PC-9 (cell line): Measurements from ENCODE around the gene CACNA1D.

ENCODE experiments used
- EZH2 ChIP-seq: fragments of 200-600 bp; sonication (generic); IDR thresholded peaks from 2 replicates; pipeline ENCODE4 v1.8.0; 2017; ENCODE audit warnings: antibody characterized with exemption, low read depth
- TF ChIP-seq, protein P1 (sequence below): fragments of 200-600 bp; sonication (generic); conservative IDR thresholded peaks from 2 replicates; pipeline ENCODE4 v1.6.1; 2017; ENCODE audit warnings: mixed run types, antibody characterized with exemption, mild to moderate bottlenecking, moderate library complexity

DNA sequence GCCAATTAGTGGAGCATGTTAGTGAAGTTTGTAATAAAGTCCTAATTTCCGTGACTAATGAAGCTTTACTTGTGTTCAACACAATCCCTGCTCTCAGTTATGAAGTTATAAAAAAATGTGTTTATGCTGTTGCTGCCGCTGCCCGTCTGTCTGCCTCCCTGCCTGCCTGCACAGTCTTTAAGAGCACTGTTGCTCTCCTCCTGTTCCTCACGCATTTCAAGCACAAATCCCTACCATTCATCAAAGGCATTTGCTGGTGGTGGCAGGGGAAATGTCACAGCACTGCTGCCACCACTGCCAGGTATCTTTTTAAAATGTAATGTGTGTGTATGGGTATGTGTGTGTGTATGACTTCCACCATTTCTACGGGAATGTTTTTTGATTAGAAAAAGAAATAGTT, 58.8 kb downstream of the CACNA1D start:
- TF ChIP-seq, protein P1, sequence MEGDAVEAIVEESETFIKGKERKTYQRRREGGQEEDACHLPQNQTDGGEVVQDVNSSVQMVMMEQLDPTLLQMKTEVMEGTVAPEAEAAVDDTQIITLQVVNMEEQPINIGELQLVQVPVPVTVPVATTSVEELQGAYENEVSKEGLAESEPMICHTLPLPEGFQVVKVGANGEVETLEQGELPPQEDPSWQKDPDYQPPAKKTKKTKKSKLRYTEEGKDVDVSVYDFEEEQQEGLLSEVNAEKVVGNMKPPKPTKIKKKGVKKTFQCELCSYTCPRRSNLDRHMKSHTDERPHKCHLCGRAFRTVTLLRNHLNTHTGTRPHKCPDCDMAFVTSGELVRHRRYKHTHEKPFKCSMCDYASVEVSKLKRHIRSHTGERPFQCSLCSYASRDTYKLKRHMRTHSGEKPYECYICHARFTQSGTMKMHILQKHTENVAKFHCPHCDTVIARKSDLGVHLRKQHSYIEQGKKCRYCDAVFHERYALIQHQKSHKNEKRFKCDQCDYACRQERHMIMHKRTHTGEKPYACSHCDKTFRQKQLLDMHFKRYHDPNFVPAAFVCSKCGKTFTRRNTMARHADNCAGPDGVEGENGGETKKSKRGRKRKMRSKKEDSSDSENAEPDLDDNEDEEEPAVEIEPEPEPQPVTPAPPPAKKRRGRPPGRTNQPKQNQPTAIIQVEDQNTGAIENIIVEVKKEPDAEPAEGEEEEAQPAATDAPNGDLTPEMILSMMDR = no peak
- no peak for TF ChIP-seq EZH2
